ENCODE measurements around the gene RARG.
"Not testable (repeated sequence)": the region's sequence is repeated elsewhere in the genome, so short reads cannot be mapped to it uniquely, and the experiment has no call there.

Gene RARG

DNA sequence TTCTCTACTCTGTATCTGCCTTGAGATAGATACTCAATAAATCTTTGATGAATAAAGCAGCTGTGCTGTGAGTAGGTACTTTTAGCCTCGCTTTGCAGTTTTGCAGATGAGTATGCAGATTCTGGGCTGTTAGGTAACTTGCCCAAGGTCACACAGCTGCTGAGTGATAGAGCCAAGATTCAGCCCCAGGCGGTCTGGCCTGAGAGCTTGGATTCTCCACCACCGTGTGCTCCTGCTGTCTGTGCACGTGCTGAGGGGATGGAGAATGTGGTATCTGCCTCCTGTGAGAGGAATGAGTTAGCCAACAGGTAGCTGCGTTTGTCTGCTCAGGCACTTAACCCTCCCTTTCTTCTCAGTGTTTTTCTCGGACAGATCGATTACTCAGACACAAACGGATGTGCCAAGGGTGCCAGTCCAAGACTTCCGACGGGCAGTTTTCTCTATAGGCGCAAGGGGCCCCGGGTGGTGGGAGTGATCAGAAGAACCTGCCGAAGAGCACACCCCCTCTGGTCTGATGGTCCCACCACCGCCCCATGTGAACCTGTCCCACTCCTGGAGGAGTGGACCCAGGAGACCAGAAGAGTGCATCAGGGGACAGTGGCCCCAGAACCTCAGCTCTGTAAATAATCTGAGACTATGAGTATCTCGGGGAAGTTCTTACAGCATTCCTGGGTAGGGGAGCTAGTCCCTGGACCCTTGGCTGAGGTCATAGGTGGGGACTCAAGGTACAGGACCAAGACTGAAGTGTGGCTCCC, 44.7 kb downstream of the RARG start:
- no peak for DNase-seq

- DNase-seq, result no peak
Observed at GRCh38 chr12:53186745-53187144, 45.3 kb downstream of the RARG start.

GRCh38 chr12:53185582-53186153, 46.3 kb downstream of the RARG start:
- DNase-seq, result no peak

DNA sequence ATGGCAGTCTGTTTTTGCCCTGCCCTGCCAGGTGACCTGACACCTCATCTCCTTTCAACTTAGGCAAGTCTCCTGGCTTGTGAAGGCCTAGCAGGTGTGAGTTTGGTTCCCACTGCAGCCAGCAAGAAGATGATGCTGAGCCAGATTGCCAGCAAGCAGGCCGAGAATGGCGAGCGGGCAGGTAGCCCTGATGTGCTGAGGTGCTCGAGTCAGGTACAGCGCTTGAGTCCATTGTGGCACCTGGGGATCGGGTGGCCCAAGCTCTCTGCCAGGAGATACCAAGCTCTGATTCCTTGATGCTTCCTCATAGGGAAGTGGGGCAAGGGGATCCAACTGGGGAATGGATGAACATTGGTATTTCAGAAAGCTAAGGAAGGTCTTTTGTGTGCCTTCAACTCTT, 47.2 kb downstream of the RARG start:
- DNase-seq, result no peak

GRCh38 chr12:53182903-53183302, 49.1 kb downstream of the RARG start:
- DNase-seq, result no peak

DNA sequence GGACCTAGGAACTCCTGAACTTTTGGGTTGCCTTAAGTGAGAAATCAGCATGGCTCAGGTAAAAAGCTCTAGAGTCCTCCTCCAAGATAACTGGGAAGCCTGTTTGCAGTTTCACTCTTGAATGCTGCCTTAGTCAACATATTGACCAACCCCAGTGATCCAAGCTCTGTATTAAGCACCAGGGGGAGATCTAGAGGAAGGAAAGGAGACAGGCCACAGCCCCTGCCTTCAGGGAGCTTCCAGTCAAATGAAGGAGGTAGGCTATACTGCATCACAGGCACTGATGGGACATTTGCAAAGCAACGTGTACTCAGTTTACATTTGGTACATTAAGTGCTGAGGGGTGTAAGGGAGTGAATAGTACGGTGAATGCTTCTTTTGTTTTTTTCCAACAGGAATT, 50.1 kb downstream of the RARG start:
- no peak for DNase-seq

- DNase-seq, result peak; percentile 90
Observed at GRCh38 chr12:53180931-53181645, 50.9 kb downstream of the RARG start.

DNA sequence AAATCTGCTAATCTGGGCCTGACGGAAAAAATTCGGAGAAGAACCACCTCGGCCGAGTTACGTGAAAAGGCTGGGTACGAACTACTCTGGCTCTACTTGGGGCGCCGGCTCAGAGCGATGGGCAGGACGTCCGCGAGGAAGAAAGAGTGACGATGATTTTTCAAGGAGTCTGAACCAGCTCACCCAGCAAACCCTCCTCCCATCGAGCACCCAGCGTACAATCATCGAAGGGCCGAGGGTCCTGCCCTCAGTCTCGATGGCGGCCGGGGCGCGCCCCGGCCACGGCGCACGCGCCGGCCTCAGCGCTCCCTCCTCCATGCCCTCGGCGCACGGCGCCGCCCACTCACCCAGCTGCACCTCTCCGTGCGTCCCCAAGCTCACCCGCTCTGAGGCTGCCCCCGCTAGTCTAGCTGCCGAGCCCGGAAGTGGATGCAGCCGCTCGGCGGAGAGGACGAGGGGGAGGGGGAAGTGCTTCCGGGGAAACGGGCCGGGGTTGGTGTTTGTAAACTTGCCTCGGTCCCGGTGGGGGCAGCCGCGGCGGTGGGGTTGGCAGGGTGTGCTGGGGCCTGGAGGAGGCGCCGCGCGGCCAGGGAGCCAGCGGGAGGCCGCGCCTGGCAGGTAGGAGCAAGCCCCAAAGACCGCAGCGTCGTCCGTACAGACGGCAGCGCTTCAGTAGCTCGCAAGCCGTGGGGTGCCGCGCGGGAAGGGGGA, 51.6 kb downstream of the RARG start, which contains the start of the genes CSAD and ZNF740:
Gene CSAD, minus strand, starts transcription at position 706 of the 711 bp plus-strand sequence. CDS start 7,455 bp downstream, outside the sequence.
Gene ZNF740, plus strand, starts transcription at position 503 of the 711 bp plus-strand sequence. CDS start 1,262 bp downstream, outside the sequence.
- DNase-seq, result peak; percentile 98

DNA sequence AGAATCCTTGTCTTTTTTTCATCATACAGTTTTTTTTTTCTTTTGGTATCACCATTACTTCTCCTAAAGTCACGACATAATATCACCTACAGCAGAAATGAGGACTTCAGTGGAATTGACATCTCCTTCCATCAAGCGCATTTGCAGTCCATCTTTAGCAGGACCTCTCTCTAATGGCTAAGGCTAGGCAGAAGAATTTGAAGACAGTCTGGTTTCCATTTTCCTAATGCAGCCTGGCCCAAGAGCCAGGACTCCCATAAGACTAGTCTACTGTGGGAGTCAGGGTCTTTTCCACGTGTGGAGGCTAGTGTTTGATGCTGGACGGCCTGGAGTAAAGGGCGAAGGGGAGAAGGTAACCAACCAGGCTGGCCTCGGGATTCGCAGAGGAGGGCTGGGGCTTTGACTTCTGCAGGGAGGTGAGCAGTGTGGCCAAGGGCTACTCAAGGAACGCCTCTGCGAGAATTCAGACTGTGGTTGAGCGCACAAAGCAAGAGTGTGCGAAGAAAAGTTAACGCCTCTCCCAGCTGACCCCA, 52.3 kb downstream of the RARG start:
- no peak for DNase-seq

- DNase-seq, result not testable (repeated sequence)
Observed at GRCh38 chr12:53178803-53179202, 53.2 kb downstream of the RARG start.

DNA sequence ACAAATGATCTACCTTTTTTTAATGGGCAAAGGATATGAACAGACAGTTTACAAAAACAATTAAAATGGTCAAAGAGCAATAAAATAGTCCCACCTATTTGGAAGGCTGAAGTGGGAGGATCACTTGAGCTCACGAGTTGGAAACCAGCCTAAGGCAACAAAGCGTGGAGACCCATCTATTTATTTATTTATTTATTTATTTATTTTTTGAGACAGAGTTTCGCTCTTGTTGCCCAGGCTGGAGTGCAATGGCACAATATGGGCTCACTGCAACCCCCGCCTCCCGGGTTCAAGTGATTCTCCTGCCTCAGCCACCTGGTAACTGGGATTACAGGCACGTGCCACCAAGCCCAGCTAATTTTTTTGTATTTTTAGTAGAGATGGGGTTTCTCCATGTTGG, 54.6 kb downstream of the RARG start:
- not testable (repeated sequence) for DNase-seq

DNA sequence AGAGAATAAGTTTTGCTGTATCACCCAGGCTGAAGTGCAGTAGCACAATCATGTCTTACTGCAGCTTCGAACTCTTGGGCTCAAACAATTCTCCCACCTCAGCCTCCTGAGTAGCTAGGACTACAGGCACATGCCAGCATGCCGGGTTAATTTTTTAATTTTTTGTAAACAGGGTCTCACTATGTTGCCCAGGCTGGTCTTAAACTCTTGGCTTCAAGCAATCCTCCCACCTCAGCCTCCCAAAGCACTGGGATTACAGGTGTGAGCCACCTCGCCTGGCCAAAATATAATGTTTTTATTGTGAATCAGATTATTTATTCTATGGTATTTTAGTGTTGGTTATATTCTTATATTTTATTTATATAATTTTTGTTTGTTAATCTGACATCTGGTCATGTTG, 55.3 kb downstream of the RARG start:
- no peak for DNase-seq

DNA sequence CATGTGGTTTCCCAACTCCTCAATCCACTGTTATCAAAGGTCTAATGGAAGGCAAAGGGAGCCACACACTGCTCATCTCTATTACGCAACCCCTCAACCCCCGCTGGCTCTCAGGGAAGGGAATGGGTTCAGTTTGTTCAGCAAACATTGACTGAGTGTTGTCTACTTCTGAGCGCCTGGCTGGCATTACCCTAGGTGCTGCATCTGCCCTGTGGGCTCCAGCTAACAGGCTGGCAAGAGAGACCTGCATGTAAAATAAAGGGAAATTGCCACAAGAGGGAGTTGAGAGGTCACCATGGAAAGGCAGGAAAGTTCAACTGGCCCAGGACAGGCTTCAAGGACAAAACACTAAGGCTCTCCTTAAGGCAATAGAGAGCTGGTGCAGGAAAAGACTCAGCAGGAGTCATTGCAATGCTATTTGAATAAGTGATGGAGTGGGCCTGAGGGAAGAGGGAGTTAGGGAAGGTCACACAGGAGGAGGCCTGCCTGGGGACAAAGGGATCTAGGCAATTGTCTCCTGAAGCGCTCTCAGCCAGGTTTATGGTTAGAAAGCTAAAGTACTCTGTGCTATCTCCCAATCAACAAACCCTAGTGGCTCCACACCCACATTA, 57.0 kb downstream of the RARG start:
- no peak for DNase-seq

DNA sequence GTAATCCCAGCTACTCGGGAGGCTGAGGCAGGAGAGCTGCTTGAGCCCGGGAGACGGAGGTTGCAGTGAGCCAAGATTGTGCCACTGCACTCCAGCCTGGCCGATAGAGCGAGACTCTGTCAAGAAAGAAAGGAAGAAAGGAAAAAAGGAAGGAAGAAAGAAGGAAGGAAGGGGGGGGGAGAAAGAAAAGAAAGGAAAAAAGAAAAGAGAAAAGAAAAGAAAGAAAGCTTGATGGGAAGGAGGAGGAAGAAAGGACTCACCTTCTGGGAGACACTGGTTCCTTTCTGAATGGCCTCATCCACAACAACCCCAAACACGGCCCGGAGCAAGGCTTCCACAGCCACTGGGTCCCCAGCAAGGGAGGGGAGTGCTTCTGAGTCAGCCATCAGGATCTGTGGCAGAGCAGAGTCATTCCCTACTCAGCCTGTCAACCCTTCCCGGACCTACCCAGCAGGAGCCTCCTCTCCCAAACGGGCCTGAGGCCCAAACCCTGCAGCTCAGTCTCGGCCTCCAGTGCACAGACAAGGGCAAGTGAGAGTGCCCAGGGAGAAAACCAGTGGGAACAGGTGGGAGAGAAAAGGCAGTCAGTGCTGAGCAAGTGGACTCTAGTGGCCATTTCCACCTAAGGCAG, 58.8 kb downstream of the RARG start:
- no peak for DNase-seq

- no peak for DNase-seq
Observed at GRCh38 chr12:53172352-53172751, 59.7 kb downstream of the RARG start.

DNA sequence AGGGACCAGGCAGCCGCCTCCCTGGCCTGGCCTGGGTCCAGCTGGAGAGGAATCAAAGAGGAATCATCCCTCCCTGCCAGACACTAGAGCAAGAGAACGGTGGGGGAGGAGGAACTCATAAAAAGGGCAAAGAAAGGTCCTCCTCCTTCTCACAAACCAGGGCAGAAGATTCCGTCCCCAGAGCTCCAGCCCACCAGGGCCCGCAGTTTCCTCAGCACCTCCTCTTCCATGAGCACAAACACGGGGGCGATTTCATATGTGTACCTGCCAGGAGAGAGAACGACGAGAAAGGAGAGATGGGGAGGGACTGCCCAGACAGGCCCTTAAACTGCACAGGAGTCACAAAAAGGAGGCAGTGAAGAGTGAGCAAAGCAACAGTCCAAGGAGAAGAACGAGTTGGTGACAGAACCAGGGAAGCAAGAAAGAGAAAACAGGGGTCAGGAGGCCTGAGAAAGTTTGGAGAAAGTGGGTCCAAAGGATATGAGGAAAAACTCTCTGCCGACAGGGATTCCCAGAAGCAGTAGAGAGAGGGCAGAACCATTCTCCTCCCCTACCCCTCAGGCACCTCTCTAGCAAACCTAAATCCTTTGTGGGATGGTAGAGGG, 60.2 kb downstream of the RARG start:
- DNase-seq, result no peak

GRCh38 chr12:53170876-53171724, 60.9 kb downstream of the RARG start:
- DNase-seq, result no peak

DNA sequence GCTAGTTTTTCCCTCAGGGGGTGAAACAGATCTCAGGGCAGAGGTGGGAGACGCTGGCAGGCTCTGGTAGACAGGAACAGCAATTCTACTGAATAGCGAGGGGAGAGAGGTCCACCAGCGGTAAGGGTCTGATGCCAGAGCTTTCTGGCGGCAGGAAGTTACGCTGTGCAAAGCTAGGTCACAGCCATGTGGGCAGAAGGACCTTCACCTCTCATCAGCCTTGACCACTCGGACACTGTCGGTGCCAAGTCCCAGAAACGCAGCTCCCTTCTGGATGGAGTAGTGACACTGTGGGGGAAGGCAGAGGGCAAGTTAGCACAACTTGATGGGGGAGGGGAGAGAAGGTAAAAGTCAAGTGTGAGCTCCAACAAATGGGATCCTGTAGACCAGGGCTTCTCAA, 61.8 kb downstream of the RARG start:
- no peak for DNase-seq

DNA sequence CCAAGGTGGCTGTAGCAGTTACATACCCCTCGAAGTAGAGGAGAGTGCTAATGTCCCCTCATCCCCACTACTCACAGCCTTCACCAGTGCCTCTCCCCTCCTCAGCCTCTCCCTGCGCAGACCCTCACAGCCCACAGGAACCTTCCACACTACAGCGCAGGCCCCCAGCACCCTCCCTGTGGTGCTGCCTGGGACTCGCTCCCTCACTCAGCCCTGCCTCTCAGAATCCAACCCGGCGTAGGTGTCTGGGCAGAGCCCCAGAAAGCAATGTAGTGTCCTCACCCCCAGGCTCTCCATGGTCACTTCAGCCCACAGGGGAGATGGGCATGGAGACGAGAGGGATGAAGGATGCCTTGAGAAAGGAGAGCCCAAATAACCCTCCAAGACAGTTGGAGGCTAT, 62.4 kb downstream of the RARG start:
- no peak for DNase-seq

GRCh38 chr12:53166837-53167236, 65.2 kb downstream of the RARG start:
- DNase-seq, result no peak

- DNase-seq, result not testable (repeated sequence)
Observed at GRCh38 chr12:53163008-53163407, 69.0 kb downstream of the RARG start.
